K562 (cell line): ENCODE data around the gene RABGAP1. TPM values are rescaled to one million over a fixed set of nuclear protein-coding genes. Genes with fewer than 3 reads are reported as not detected.

ENCODE experiments used
- ATF6 ChIP-seq: sonication (generic); formaldehyde crosslinking; IDR thresholded peaks from 2 replicates; pipeline ENCODE4 v1.4.0; 2020; ENCODE audit warnings: mild to moderate bottlenecking, missing genetic modification reagents
- CHD1 ChIP-seq: fragments of 200-600 bp; sonication (generic); IDR thresholded peaks from one replicate; pipeline ENCODE4 v1.6.1; 2012; ENCODE audit warnings: mild to moderate bottlenecking, moderate library complexity, low read length, inconsistent platforms
- CREB1 ChIP-seq, 2 experiments: sonication (generic) in 1 of 2; formaldehyde crosslinking in 1 of 2; IDR thresholded peaks; 2 replicates each; pipeline versions ENCODE4 v1.6.1 to v1.8.0; 2012 to 2022; ENCODE audit warnings: inconsistent platforms in 1 of 2, mild to moderate bottlenecking in 1 of 2, missing genetic modification reagents in 1 of 2, moderate library complexity in 1 of 2
- CTCFL ChIP-seq: IDR thresholded peaks from 2 replicates; pipeline ENCODE4 v1.6.1; 2011; ENCODE audit warnings: borderline replicate concordance, low read depth, mild to moderate bottlenecking, moderate library complexity, low read length; ENCODE audit not compliant: insufficient read depth, poor library complexity, severe bottlenecking
- DEAF1 ChIP-seq: fragments of 450-650 bp; formaldehyde crosslinking; IDR thresholded peaks from 2 replicates; pipeline ENCODE4 v1.4.0; 2020; ENCODE audit warnings: mild to moderate bottlenecking, moderate library complexity
- FOXK1 ChIP-seq: sonication (generic); formaldehyde crosslinking; IDR thresholded peaks from 2 replicates; pipeline ENCODE4 v1.8.0; 2022; ENCODE audit warnings: missing genetic modification reagents, mild to moderate bottlenecking, borderline replicate concordance
- GATA2 ChIP-seq: sonication (generic); formaldehyde crosslinking; IDR thresholded peaks from 2 replicates; pipeline ENCODE4 v1.4.0; 2020; ENCODE audit warnings: mild to moderate bottlenecking, missing genetic modification reagents
- HDGF ChIP-seq: fragments of 450-650 bp; IDR thresholded peaks from 2 replicates; pipeline ENCODE4 v1.6.1; 2016
- KDM4B ChIP-seq, 2 experiments: fragments of 450-650 bp in 1 of 2; sonication (generic) in 1 of 2; IDR thresholded peaks; 2 replicates each; pipeline ENCODE4 v1.6.1; 2016 to 2017; ENCODE audit warnings: borderline replicate concordance in 2 of 2, antibody characterized with exemption in 1 of 2, low read depth in 1 of 2, mild to moderate bottlenecking in 1 of 2
- NBN ChIP-seq: fragments of 450-650 bp; IDR thresholded peaks from 2 replicates; pipeline ENCODE4 v1.6.1; 2016; ENCODE audit warnings: low read depth, mild to moderate bottlenecking
- PHB2 ChIP-seq: fragments of 450-650 bp; IDR thresholded peaks from 2 replicates; pipeline ENCODE4 v1.6.1; 2017; ENCODE audit warnings: low read depth
- RBM14 ChIP-seq: fragments of 200-400 bp; formaldehyde crosslinking; IDR thresholded peaks from 2 replicates; pipeline ENCODE4 v1.6.1; 2018; ENCODE audit warnings: low read depth, mild to moderate bottlenecking, low read length, moderate library complexity, borderline replicate concordance; ENCODE audit not compliant: insufficient read depth
- XRCC3 ChIP-seq: fragments of 450-650 bp; IDR thresholded peaks from 2 replicates; pipeline ENCODE4 v1.6.1; 2017; ENCODE audit warnings: mild to moderate bottlenecking, moderate library complexity
- ZBED1 ChIP-seq: IDR thresholded peaks from 2 replicates; pipeline ENCODE4 v1.6.1; 2014
- ZFP30 ChIP-seq: fragments of 250-450 bp; sonication (Bioruptor Pico); IDR thresholded peaks from 2 replicates; pipeline ENCODE4 v1.8.0; 2022; ENCODE audit warnings: moderate library complexity, mild to moderate bottlenecking, inconsistent platforms, borderline replicate concordance
- ZNF507 ChIP-seq: conservative IDR thresholded peaks from 2 replicates; pipeline ENCODE4 v1.6.1; 2017; ENCODE audit warnings: missing genetic modification characterization, missing compliant biosample characterization
- ZNF561 ChIP-seq: fragments of 450-650 bp; formaldehyde crosslinking; conservative IDR thresholded peaks from 2 replicates; pipeline ENCODE4 v1.4.0; 2020; ENCODE audit warnings: mild to moderate bottlenecking, moderate library complexity
- ZNF644 ChIP-seq: fragments of 200-800 bp; sonication (Bioruptor generic); IDR thresholded peaks from 2 replicates; pipeline ENCODE4 v1.6.1; 2016; ENCODE audit warnings: low read depth, missing genetic modification characterization, missing compliant biosample characterization
- ZNF655 ChIP-seq: fragments of 250-450 bp; sonication (Bioruptor Pico); IDR thresholded peaks from 2 replicates; pipeline ENCODE4 v1.5.0; 2021
- ZNF699 ChIP-seq: fragments of 250-450 bp; sonication (Bioruptor Pico); IDR thresholded peaks from 2 replicates; pipeline ENCODE4 v1.8.0; 2021; ENCODE audit warnings: mild to moderate bottlenecking, moderate library complexity; ENCODE audit not compliant: insufficient replicate concordance
- ZNF764 ChIP-seq: fragments of 250-450 bp; sonication (Bioruptor Pico); IDR thresholded peaks from 2 replicates; pipeline ENCODE4 v1.4.0; 2020; ENCODE audit warnings: low read depth, mild to moderate bottlenecking, moderate library complexity
- polyA plus RNA-seq, 8 experiments: library from polyadenylated mRNA; depleted of rRNA in 4 of 8; stranded (reverse) in 5 of 8; unstranded in 3 of 8; fragments of >200 nt; fragmentation: Nextera tagmentation in 2 of 8; fragmentation: Illumina TruSeq in 1 of 8; extraction: Ambion mirVana in 2 of 8; extraction: Trizol in 1 of 8; gene quantifications; 2 replicates each; pipeline versions ENCODE4 v1.2.1 to v1.2.3, GENCODE V29; 2011 to 2014; ENCODE audit warnings: inconsistent platforms in 1 of 8, missing spikeins in 1 of 8
- total RNA-seq, 7 experiments: library from RNA; depleted of rRNA in 6 of 7; stranded (reverse); fragments of >200 nt in 6 of 7; fragmentation: Illumina TruSeq in 2 of 7; extraction: Trizol in 2 of 7; gene quantifications; 2 replicates each; pipeline versions ENCODE4 v1.2.1 to v1.2.3, GENCODE V29; 2011 to 2021; ENCODE audit warnings: low replicate concordance in 1 of 7

The RABGAP1 gene
- total and polyA plus RNA-seq, 9 of the 15 experiments (the other 6 are each of a cell fraction or from before 2014, with no cell fraction given): 1.5 to 22.7 (median 13.1) TPM

- TF ChIP-seq KDM4B (IDR thresholded peaks at IDR 0.05; ENCODE audit: borderline replicate concordance in 2 of 2, low read depth in 1 of 2) (peak in 1 of 2 experiments; percentile 31; a peak in 1 of 4 replicates), ZNF561 (CRISPR knock-in tag) (no peak), CTCFL (no peak), ATF6 (CRISPR knock-in tag) (no peak), ZNF655 (CRISPR knock-in tag) (no peak), XRCC3 (no peak), ZNF764 (CRISPR knock-in tag) (no peak), GATA2 (CRISPR knock-in tag) (no peak), ZNF699 (CRISPR knock-in tag) (no peak), CREB1 (IDR thresholded peaks at IDR 0.05) (peak; percentile 91), CREB1 (CRISPR knock-in tag; IDR thresholded peaks at IDR 0.05) (peak; percentile 94), HDGF (no peak), ZNF644 (no peak), ZNF507 (tag) (no peak), DEAF1 (no peak), NBN (no peak; the same call in 1 of the 2 replicates), ZBED1 (no peak; the same call in 1 of the 2 replicates), FOXK1 (CRISPR knock-in tag) (no peak), CHD1 (no peak), PHB2 (no peak), RBM14 (no peak), ZFP30 (no peak)
Observed at GRCh38 chr9:122940749-122941581, at the start of gene RABGAP1 (continued).
